HEK293 (cell line): ENCODE data around the gene RIPOR3.

ENCODE experiments used
- CTCF ChIA-PET: fragments of 350-600 bp; formaldehyde crosslinking; extraction: SDS; loops from one replicate; lab custom pipeline; 2021; ENCODE audit warnings: antibody characterized with exemption; lab: Yijun Ruan, JAX
- POLR2A ChIA-PET: fragments of 300-600 bp; formaldehyde crosslinking; extraction: SDS; loops from one replicate; lab custom pipeline; 2020; ENCODE audit warnings: antibody characterized with exemption, inconsistent platforms; lab: Yijun Ruan, JAX
- H3K27ac ChIP-seq: fragments of 200-500 bp; sonication (Bioruptor generic); 2 replicates; pipeline ENCODE4 v1.5.1; 2014; ENCODE audit warnings: low read depth, low read length, control low read depth, inconsistent platforms; ENCODE audit errors: extremely low read depth
- H3K36me3 ChIP-seq, 2 experiments: fragments of 200-500 bp in 1 of 2; sonication (Bioruptor generic) in 1 of 2; 1 replicate in 1 of 2; 2 replicates in 1 of 2; pipeline ENCODE4 v1.5.1; 2014 to 2017; ENCODE audit warnings: inconsistent platforms in 2 of 2, low read length in 2 of 2; ENCODE audit not compliant: control insufficient read depth in 2 of 2, insufficient read depth in 1 of 2
- H3K4me1 ChIP-seq: fragments of 200-500 bp; sonication (Bioruptor generic); 2 replicates; pipeline ENCODE4 v1.5.1; 2014; ENCODE audit warnings: mild to moderate bottlenecking, low read length, inconsistent platforms; ENCODE audit not compliant: control insufficient read depth, insufficient read depth
- H3K4me3 ChIP-seq: 2 replicates; pipeline ENCODE4 v1.5.1; 2011; ENCODE audit warnings: low read depth, mild to moderate bottlenecking, control low read depth, low read length, moderate library complexity
- H3K9me3 ChIP-seq: fragments of 200-500 bp; sonication (Bioruptor generic); 2 replicates; pipeline ENCODE4 v1.5.1; 2014; ENCODE audit warnings: low read depth, low read length, inconsistent platforms; ENCODE audit not compliant: control insufficient read depth, insufficient read depth
- BCL11A ChIP-seq: fragments of 450-650 bp; formaldehyde crosslinking; IDR thresholded peaks from 2 replicates; pipeline ENCODE4 v1.5.1; 2016; ENCODE audit warnings: low read depth, missing biosample characterization, missing genetic modification characterization
- BCL11B ChIP-seq: fragments of 450-650 bp; formaldehyde crosslinking; IDR thresholded peaks from 2 replicates; pipeline ENCODE4 v1.5.1; 2016; ENCODE audit warnings: low read depth, missing biosample characterization, missing genetic modification characterization
- MYNN ChIP-seq: fragments of 450-650 bp; formaldehyde crosslinking; IDR thresholded peaks from 2 replicates; pipeline ENCODE4 v1.5.1; 2016; ENCODE audit warnings: missing biosample characterization, missing genetic modification characterization, borderline replicate concordance
- OSR2 ChIP-seq: fragments of 450-650 bp; formaldehyde crosslinking; IDR thresholded peaks from 2 replicates; pipeline ENCODE4 v1.5.1; 2016; ENCODE audit warnings: missing biosample characterization, missing genetic modification characterization
- OVOL3 ChIP-seq: fragments of 450-650 bp; formaldehyde crosslinking; IDR thresholded peaks from 2 replicates; pipeline ENCODE4 v1.5.1; 2016; ENCODE audit warnings: missing biosample characterization, missing genetic modification characterization
- RBAK ChIP-seq: fragments of 450-650 bp; formaldehyde crosslinking; IDR thresholded peaks from 2 replicates; pipeline ENCODE4 v1.5.1; 2016; ENCODE audit warnings: missing biosample characterization, missing genetic modification characterization
- ZBTB17 ChIP-seq: fragments of 450-650 bp; formaldehyde crosslinking; IDR thresholded peaks from 2 replicates; pipeline ENCODE4 v1.5.1; 2016; ENCODE audit warnings: missing biosample characterization, missing genetic modification characterization
- ZFP41 ChIP-seq: fragments of 450-650 bp; formaldehyde crosslinking; IDR thresholded peaks from 2 replicates; pipeline ENCODE4 v1.5.1; 2016; ENCODE audit warnings: missing biosample characterization, missing genetic modification characterization, borderline replicate concordance
- ZFP69B ChIP-seq: fragments of 450-650 bp; formaldehyde crosslinking; IDR thresholded peaks from 2 replicates; pipeline ENCODE4 v1.5.1; 2016; ENCODE audit warnings: missing biosample characterization, missing genetic modification characterization
- ZIC2 ChIP-seq: fragments of 450-650 bp; formaldehyde crosslinking; IDR thresholded peaks from 2 replicates; pipeline ENCODE4 v1.5.1; 2016; ENCODE audit warnings: missing biosample characterization, missing genetic modification characterization
- ZNF146 ChIP-seq: fragments of 450-650 bp; formaldehyde crosslinking; IDR thresholded peaks from 2 replicates; pipeline ENCODE4 v1.5.1; 2016; ENCODE audit warnings: missing biosample characterization, missing genetic modification characterization
- ZNF248 ChIP-seq: fragments of 450-650 bp; formaldehyde crosslinking; IDR thresholded peaks from 2 replicates; pipeline ENCODE4 v1.5.1; 2017; ENCODE audit warnings: missing biosample characterization, missing genetic modification characterization
- ZNF335 ChIP-seq: fragments of 450-650 bp; formaldehyde crosslinking; conservative IDR thresholded peaks from 2 replicates; pipeline ENCODE4 v1.5.1; 2016; ENCODE audit warnings: missing biosample characterization, missing genetic modification characterization
- ZNF404 ChIP-seq: fragments of 450-650 bp; formaldehyde crosslinking; IDR thresholded peaks from 2 replicates; pipeline ENCODE4 v1.5.1; 2017; ENCODE audit warnings: missing biosample characterization, missing genetic modification characterization
- ZNF423 ChIP-seq: fragments of 450-650 bp; formaldehyde crosslinking; IDR thresholded peaks from 2 replicates; pipeline ENCODE4 v1.5.1; 2016; ENCODE audit warnings: missing biosample characterization, missing genetic modification characterization
- ZNF629 ChIP-seq: fragments of 450-650 bp; formaldehyde crosslinking; IDR thresholded peaks from 2 replicates; pipeline ENCODE4 v1.5.1; 2017; ENCODE audit warnings: missing biosample characterization, missing genetic modification characterization
- ZNF658 ChIP-seq: fragments of 450-650 bp; formaldehyde crosslinking; IDR thresholded peaks from 2 replicates; pipeline ENCODE4; 2016; ENCODE audit warnings: missing biosample characterization, missing genetic modification characterization
- ZNF776 ChIP-seq: fragments of 450-650 bp; formaldehyde crosslinking; IDR thresholded peaks from 2 replicates; pipeline ENCODE4 v1.5.0; 2017; ENCODE audit warnings: missing biosample characterization, missing genetic modification characterization, borderline replicate concordance
- ZNF791 ChIP-seq: fragments of 450-650 bp; formaldehyde crosslinking; IDR thresholded peaks from 2 replicates; pipeline ENCODE4 v1.5.1; 2016; ENCODE audit warnings: missing biosample characterization, missing genetic modification characterization
- TF ChIP-seq, protein P1 (sequence below): fragments of 450-650 bp; formaldehyde crosslinking; IDR thresholded peaks from 2 replicates; pipeline ENCODE4 v1.5.1; 2016; ENCODE audit warnings: missing biosample characterization, missing genetic modification characterization
- TF ChIP-seq, protein P2 (sequence below): fragments of 450-650 bp; formaldehyde crosslinking; IDR thresholded peaks from 2 replicates; pipeline ENCODE4; 2016; ENCODE audit warnings: missing biosample characterization, missing genetic modification characterization
- TF ChIP-seq, protein P3 (sequence below): fragments of 450-650 bp; formaldehyde crosslinking; IDR thresholded peaks from 2 replicates; pipeline ENCODE4 v1.5.1; 2016; ENCODE audit warnings: missing biosample characterization, missing genetic modification characterization
- TF ChIP-seq, protein P4 (sequence below): fragments of 450-650 bp; formaldehyde crosslinking; IDR thresholded peaks from 2 replicates; pipeline ENCODE4 v1.5.1; 2016; ENCODE audit warnings: missing biosample characterization, missing genetic modification characterization

RIPOR3 gene

DNA sequence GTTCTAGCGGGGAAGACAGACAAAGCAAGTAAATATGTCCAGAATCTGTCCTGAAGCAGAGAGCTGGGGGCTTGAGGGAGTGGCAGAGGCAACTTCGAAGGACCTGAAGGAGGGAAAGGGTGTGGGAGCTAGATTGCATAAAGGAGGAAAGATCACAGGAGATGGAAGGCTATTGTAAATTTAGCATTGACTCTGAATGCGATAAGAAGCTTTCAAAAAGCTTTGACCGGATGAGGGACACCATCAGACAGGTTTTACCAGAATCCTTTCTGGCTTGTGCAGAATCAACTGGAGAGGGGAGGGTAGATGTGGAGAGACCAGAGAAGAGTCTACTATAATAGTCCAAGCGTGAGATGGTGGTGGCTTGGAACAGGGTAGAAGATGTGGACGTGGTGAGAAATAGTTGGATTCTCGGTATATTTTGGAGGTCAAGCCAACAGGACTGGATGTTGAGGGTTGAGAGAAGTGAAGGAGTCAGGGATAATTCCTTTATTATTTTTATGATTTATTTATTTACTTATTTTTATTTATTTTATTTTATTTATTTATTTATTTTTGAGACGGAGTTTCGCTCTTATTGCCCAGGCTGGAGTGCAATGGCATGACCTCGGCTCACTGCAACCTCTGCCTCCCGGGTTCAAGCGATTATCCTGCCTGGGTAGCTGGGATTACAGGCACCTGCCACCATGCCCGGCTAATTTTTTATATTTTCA is 19.9 kb upstream of the RIPOR3 start:
- no peak overlapping the region for H3K27ac ChIP-seq
- H3K4me1 ChIP-seq = no peaks in the 10 kb centered on the region
- no peaks in the 10 kb centered on the region for H3K36me3 ChIP-seq
- ChIA-PET POLR2A (no interaction called here), CTCF (interaction anchor here (0.7 to 1.1 kb wide), 2 partner anchors 38 to 76 kb away, joined by 4 to 5 read pairs; no protein-coding TSS in a partner anchor)
- TF ChIP-seq, protein P1, sequence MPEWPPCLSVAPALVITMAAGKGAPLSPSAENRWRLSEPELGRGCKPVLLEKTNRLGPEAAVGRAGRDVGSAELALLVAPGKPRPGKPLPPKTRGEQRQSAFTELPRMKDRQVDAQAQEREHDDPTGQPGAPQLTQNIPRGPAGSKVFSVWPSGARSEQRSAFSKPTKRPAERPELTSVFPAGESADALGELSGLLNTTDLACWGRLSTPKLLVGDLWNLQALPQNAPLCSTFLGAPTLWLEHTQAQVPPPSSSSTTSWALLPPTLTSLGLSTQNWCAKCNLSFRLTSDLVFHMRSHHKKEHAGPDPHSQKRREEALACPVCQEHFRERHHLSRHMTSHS = no peak
- TF ChIP-seq ZNF791 (tag by site-specific recombination) = 0 out of 2 replicates have a peak, but pooled peaks have one; percentile 26
- no peaks in the 10 kb centered on the region for H3K9me3 ChIP-seq
- no peak overlapping the region for H3K4me3 ChIP-seq

DNA sequence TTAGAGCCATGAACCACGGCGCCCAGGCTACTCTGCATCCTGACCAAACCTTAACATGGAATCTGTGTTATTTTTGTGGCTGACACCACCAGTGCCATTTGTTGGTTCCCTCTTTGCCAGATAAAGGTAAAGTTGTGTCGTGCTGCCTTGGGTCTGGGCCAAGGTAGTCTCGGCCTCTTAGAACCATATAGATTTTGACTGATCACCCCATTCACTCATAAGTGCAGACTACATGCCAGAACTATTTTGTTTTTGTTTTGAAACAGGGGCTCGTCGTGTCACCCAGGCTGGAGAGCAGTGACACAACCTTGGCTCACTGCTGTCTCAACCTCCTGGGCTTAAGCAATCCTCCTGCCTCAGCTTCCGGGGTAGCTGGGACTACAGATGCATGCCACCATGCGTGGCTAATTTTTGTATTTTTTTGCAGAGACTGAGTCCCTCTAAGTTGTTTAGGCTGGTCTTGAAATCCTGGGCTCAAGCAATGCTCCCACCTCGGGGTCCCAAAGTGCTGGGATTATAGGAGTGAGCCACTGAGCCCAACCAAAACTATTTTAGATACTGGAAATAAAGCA is 19.2 kb upstream of the RIPOR3 start:
- TF ChIP-seq MYNN (tag by site-specific recombination) (no peak), ZNF423 (tag by site-specific recombination) (no peak), ZBTB17 (tag by site-specific recombination) (no peak), OSR2 (tag by site-specific recombination) (no peak), ZNF335 (tag by site-specific recombination) (no peak), OVOL3 (tag by site-specific recombination) (no peak), ZNF629 (tag by site-specific recombination) (no peak), ZNF776 (tag by site-specific recombination) (no peak), ZFP69B (tag by site-specific recombination) (no peak), ZIC2 (tag by site-specific recombination) (no peak), ZNF658 (tag by site-specific recombination) (no peak), BCL11A (tag by site-specific recombination) (no peak)
- TF ChIP-seq, protein P2, sequence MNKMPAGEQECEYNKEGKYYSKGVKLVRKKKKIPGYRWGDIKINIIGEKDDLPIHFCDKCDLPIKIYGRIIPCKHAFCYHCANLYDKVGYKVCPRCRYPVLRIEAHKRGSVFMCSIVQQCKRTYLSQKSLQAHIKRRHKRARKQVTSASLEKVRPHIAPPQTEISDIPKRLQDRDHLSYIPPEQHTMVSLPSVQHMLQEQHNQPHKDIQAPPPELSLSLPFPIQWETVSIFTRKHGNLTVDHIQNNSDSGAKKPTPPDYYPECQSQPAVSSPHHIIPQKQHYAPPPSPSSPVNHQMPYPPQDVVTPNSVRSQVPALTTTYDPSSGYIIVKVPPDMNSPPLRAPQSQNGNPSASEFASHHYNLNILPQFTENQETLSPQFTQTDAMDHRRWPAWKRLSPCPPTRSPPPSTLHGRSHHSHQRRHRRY (tag by site-specific recombination) = no peak
- TF ChIP-seq, protein P3, sequence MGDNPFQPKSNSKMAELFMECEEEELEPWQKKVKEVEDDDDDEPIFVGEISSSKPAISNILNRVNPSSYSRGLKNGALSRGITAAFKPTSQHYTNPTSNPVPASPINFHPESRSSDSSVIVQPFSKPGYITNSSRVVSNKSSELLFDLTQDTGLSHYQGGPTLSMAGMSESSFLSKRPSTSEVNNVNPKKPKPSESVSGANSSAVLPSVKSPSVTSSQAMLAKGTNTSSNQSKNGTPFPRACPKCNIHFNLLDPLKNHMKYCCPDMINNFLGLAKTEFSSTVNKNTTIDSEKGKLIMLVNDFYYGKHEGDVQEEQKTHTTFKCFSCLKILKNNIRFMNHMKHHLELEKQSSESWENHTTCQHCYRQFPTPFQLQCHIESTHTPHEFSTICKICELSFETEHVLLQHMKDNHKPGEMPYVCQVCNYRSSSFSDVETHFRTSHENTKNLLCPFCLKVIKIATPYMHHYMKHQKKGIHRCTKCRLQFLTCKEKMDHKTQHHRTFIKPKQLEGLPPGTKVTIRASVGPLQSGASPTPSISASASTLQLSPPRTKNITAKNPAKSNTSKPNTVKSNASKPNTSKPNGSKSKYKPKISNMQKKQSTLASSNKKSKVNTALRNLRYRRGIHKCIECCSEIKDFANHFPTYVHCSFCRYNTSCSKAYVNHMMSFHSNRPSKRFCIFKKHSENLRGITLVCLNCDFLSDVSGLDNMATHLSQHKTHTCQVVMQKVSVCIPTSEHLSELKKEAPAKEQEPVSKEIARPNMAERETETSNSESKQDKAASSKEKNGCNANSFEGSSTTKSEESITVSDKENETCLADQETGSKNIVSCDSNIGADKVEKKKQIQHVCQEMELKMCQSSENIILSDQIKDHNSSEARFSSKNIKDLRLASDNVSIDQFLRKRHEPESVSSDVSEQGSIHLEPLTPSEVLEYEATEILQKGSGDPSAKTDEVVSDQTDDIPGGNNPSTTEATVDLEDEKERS (tag by site-specific recombination) = no peak
- TF ChIP-seq, all 188 proteins: peak for 0
- ChIA-PET POLR2A (no interaction called here), CTCF (interaction anchor here (0.7 kb wide), 1 partner anchor 39 kb away, joined by 5 read pairs; no protein-coding TSS in a partner anchor)
- Histone ChIP-seq H3K4me1 (no peaks in the 10 kb centered on the region), H3K4me3 (no peak overlapping the region), H3K27ac (no peak overlapping the region), H3K36me3 (no peaks in the 10 kb centered on the region), H3K9me3 (no peaks in the 10 kb centered on the region)

DNA sequence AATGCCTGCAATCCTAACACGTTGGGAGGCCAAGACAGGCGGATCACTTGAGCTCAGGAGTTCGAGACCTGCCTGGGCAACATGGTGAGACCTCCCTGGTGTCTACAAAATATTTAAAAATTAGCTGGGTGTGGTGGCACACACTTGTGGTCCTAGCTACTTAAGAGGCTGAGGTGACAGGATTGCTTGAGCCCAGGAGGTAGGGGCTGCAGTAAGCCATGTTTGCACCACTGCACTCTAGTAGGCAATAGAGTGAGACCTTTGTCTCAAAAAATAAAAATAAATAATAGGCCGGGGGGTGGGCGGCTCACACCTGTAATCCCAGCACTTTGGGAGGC is 18.3 kb upstream of the RIPOR3 start:
- ChIA-PET POLR2A (no interaction called here), CTCF (interaction anchor here (0.7 to 1.2 kb wide), 2 partner anchors 40 to 73 kb away, joined by 3 to 5 read pairs; no protein-coding TSS in a partner anchor)
- Histone ChIP-seq H3K36me3 (no peaks in the 10 kb centered on the region), H3K27ac (no peak overlapping the region), H3K4me3 (no peak overlapping the region), H3K9me3 (no peaks in the 10 kb centered on the region), H3K4me1 (no peaks in the 10 kb centered on the region)
- no peak for TF ChIP-seq ZFP41 (tag by site-specific recombination)
- no peak for TF ChIP-seq ZFP69B (tag by site-specific recombination)
- TF ChIP-seq ZNF248 = no peak
- TF ChIP-seq RBAK (tag by site-specific recombination) = no peak
- no peak for TF ChIP-seq ZNF404 (tag by site-specific recombination)
- TF ChIP-seq, protein P4, sequence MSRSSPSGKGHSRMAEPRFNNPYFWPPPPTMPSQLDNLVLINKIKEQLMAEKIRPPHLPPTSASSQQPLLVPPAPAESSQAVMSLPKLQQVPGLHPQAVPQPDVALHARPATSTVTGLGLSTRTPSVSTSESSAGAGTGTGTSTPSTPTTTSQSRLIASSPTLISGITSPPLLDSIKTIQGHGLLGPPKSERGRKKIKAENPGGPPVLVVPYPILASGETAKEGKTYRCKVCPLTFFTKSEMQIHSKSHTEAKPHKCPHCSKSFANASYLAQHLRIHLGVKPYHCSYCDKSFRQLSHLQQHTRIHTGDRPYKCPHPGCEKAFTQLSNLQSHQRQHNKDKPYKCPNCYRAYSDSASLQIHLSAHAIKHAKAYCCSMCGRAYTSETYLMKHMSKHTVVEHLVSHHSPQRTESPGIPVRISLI (tag by site-specific recombination) = no peak
- no peak for TF ChIP-seq BCL11B (tag by site-specific recombination)
- no peak for TF ChIP-seq OVOL3 (tag by site-specific recombination)
- TF ChIP-seq ZNF146 (tag by site-specific recombination) = no peak
